Fibroblast of skin of right quadriceps (primary cell): ENCODE data around the gene PHACTR1.

Experiments
- DNase-seq: peaks from one replicate; pipeline ENCODE4 v3.0.0-alpha.2; 2013

The PHACTR1 gene

GRCh38 chr6:13000537-13000936, 284.0 kb downstream of the PHACTR1 start:
- DNase-seq, result no peak

- DNase-seq, result no peak
These were observed 285.4 kb downstream of the PHACTR1 start for GRCh38 chr6:13001927-13002326.

DNA sequence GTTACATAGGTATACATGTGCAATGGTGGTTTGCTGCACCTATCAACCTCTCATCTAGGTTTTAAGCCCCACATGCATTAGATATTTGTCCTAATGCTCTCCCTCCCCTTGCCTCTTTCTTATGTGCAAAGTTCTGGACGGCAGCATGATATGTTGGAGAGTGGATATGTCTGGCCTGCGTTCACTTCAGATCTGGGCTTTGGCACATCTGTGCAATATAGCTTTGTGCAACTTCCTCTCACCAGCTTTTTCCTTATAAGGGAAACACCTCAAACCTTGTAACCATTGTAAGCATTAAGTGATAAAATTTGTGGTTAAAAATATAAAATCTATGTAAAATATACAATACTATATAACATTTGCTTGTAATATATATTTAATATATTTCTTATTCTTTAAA, 288.0 kb downstream of the PHACTR1 start:
- no peak for DNase-seq

DNA sequence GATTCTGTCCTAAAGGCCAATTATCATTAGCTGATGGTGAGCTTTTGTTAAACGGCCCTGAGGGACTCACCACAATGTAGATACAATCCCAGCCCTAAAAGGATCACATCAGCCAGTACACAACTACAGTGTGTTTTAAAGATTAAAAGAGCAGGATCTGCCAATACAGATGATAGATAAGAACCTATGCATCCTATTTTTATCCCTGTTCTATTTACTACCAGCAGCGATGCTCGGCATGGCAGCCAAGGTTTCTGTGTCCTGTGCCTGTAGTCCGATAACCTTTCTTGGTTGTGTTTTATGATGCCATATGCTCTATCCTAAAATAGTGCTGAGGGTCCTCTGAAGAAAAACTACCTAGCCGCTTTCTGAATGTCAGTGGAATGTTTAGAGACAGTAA, 289.4 kb downstream of the PHACTR1 start:
- DNase-seq, result no peak

- DNase-seq, result peak; percentile 59
These were observed 290.2 kb downstream of the PHACTR1 start for GRCh38 chr6:13006578-13007300.

DNA sequence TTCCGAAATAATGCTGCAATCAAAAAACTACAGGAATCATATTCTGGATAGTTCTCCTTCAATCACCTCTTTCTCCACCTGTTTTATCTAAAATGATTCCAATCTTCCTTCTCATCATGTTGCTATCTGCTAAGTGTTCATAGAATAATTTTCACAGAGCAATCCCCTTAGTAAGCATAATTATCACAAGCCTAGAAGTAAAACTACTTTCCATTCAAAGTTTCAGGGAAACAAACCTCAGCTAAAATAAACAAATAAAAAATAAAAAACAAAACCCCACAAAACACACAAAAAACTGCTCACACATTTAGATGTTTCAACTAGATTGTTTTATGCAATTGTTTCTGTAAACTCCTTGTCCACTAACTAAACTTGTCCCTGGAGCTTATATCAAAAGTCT, 291.2 kb downstream of the PHACTR1 start:
- no peak for DNase-seq

DNA sequence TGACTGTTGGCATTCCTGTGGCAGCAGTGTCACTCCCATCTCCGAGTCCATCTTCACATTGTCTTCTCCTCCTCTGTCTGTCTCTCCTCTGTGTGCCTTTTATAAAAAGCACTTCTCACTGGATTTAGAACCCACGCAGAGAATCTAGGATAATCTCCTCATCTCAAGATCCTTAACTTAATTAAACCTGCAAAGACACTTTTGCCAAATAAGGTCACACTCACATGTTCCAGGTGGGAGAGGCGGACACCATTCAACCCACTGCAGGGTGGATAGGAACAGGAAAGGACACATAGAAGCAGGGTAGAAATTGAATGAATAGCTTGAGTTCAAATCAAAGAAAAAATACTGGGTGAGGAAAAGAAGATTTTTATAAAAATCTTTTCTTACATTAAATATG, 292.5 kb downstream of the PHACTR1 start:
- no peak for DNase-seq

GRCh38 chr6:13009461-13009860, 292.9 kb downstream of the PHACTR1 start:
- no peak for DNase-seq

DNA sequence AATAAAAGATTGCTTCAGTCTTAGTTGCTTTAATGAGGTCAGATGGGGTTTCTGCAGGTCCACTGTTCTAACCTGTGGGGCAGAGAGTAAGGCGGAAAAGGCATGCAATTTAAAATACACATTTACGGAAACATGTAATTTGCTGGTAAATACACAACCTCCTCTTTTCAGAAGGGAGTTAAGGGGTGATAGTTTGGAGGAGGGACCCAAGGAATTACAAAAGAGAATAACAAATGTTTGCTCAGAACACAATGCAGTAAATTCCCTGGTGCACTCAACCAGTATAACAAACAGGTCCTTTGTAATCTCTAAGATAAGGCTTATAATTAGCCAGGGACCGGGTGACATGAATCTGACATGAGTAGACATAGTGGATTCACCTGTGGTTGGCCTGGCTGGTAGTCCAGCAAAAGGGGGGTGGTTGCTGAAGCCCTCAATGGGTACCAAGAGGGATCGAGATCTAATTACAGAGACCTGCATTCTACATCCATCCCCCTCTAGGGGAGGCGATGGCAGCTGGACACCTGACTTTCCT, 295.1 kb downstream of the PHACTR1 start:
- no peak for DNase-seq

- DNase-seq, result no peak
These were observed 295.7 kb downstream of the PHACTR1 start for GRCh38 chr6:13012296-13012695.

- no peak for DNase-seq
These were observed 296.6 kb downstream of the PHACTR1 start for GRCh38 chr6:13012977-13013680.

GRCh38 chr6:13013681-13014503, 297.3 kb downstream of the PHACTR1 start:
- DNase-seq, result no peak

DNA sequence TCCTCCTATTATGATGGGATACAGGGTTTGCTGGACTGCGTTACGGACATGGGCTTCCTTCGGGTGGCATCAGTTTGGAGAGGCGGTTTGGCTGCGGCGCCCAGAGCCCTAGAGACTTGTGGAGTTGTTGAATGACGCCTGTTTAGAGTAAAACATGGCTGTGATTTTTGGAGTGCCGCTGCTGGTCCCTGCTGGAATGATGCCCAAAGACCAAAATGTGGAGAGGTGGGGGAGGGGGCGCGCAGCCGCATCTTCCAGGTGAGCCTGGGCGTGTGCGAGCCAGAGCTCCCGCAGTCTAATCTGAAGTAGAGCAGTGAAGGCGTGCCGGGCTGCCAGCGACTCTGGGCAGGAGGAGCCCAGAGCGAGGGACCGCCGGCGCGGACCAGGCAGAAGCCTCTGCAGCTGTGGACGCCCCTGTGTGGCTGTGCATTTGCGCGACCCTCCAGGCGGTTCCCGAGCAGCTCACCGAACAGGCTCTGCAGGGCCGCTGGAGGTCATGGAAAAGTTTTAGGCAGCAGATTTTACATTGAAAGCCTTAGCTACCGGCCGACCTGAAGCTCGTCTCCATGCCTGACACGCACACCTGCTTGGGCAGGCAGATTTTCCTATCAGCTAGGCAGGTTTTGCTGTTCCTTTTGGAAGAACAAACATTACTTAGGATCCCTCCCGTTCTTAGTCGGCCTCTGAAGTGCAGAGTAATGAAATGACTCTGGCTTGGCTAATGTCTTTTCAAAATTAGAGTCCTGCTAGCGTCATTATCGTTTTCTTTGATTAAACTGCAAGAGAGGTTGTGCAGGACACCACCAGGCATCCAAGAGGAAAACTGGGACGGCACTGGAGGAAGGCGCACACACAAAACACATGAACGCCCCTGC, 298.2 kb downstream of the PHACTR1 start:
- DNase-seq, result no peak

DNA sequence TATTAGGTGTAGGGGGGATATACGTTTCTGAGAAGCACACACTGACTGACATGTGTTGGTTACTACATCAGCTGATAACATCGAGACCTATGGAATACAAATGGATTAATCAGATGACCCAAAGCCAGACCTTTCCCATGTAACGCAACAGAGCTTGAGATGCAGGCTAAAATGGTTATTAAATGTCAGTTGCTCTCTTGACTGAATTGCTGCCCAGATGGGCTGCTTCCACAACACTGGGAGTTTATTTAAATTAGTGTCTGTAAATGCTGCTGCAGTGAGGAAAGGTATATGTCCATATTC, 298.8 kb downstream of the PHACTR1 start:
- no peak for DNase-seq

DNA sequence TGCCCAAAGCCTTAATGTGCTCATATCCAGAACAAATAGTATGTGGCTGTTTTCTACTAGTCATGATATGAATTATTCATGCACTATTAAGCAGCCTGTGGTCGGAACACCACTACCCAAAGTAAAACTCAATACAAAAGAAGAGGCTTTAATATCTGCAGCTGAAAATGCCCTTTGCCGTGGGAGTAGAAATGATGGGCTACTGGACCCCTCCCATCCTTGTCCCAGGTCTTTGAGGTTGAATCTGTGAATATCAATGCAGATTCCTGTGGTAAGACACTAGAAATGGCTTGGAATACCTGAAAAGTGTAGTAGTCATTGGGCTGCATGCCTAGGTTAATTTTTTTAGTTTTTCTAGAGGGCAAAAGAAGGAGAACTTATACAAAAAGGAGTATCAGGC, 308.0 kb downstream of the PHACTR1 start:
- DNase-seq, result no peak

- no peak for DNase-seq
These were observed 309.4 kb downstream of the PHACTR1 start for GRCh38 chr6:13025893-13026499.

DNA sequence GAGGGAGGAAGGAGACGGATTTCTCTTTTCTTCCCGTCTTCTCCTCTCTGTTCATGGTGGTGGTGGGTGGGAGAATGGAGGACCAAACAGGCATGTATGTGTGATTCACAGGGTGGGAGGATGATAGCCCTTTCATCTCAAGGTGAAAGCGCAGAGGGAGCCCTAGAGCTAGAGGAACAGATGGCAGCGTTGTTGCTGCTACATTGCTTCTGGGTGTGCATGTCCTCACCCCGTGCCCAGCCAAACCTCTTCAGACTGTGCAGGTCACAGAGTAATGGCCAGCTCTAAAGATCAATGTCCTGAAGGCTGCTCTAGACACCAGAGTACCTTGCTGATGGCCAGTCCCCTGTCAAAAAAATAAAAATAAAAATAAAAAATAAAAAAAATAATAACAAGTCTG, 310.0 kb downstream of the PHACTR1 start:
- DNase-seq, result no peak

- no peak for DNase-seq
These were observed 310.6 kb downstream of the PHACTR1 start for GRCh38 chr6:13027207-13027606.

GRCh38 chr6:13030396-13030795, 313.8 kb downstream of the PHACTR1 start:
- peak; percentile 58 for DNase-seq

- DNase-seq, result no peak
These were observed 316.0 kb downstream of the PHACTR1 start for GRCh38 chr6:13032566-13032965.

DNA sequence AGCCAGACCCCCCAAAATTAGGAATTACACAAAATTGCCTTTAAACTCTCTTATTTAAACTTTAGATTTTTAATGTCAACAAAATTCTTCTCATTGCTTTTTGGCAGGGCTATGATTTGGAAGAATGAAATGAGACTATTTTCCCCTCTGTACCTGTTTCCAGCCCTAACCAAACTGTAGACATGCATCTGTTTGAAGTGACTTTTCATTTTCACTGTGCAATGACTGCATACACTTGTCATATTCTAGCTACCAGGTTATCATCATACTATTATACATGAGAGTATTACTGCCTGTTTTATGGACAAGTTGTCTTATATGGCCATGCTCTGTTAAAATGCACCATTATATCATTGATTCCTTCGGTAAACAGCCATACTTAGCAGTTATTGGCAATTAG, 316.6 kb downstream of the PHACTR1 start:
- DNase-seq, result no peak

- DNase-seq, result no peak
These were observed 317.7 kb downstream of the PHACTR1 start for GRCh38 chr6:13034316-13034715.
